ENCODE data around the gene NCS1.

The NCS1 gene

DNA sequence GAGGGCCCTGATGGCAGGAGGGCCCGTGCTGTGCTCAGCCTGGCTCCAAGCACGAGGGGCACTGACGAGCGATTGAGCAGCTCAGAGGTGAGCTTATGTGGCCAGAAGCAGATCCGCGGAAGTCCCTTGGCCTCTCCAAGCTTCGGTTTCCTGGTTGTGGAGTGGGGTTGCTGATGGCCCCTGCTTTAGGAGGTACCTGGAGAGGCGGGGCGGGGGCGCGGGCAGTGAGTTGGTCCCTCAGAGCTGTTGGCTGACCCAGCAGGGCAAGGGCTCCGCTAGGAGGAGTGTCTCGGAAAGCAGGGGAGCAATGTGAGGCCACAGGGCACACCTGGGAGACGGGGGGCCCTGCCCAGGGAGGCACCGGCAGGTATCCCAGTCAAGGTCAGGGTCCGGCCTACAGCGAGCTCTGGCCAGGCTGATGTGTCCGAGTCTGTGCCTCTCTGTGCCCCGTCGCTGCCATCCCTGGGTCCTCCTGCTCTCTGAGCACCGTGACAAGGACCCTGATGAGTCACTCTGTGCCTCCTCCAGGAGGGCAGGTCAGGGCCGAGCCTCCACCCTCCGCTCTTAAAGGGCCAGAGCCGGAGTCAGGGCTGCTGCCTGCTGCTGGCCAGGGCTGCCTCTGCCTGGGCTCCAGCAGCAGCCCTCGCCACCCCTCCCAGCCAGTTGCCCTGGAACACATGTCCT, 14.8 kb downstream of the NCS1 start:
- H3K4me3 Mint-ChIP-seq = peak overlapping the region in 1 of 3 experiments; percentile 41
- H3K27ac Mint-ChIP-seq = peak overlapping the region in 1 of 3 experiments; percentile 94
- H3K27me3 Mint-ChIP-seq (ENCODE audit: low read depth) = no peaks in the 10 kb centered on the region
- no peaks in the 10 kb centered on the region for H3K36me3 Mint-ChIP-seq (ENCODE audit: low read depth)
- no peaks in the 10 kb centered on the region for H3K9me3 Mint-ChIP-seq
- peaks cover 50% of the 10 kb centered on the region for H3K4me1 Mint-ChIP-seq
- TF ChIP-seq, protein P1, sequence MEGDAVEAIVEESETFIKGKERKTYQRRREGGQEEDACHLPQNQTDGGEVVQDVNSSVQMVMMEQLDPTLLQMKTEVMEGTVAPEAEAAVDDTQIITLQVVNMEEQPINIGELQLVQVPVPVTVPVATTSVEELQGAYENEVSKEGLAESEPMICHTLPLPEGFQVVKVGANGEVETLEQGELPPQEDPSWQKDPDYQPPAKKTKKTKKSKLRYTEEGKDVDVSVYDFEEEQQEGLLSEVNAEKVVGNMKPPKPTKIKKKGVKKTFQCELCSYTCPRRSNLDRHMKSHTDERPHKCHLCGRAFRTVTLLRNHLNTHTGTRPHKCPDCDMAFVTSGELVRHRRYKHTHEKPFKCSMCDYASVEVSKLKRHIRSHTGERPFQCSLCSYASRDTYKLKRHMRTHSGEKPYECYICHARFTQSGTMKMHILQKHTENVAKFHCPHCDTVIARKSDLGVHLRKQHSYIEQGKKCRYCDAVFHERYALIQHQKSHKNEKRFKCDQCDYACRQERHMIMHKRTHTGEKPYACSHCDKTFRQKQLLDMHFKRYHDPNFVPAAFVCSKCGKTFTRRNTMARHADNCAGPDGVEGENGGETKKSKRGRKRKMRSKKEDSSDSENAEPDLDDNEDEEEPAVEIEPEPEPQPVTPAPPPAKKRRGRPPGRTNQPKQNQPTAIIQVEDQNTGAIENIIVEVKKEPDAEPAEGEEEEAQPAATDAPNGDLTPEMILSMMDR (IDR thresholded peaks at IDR 0.05; ENCODE audit: unreplicated experiment in 3 of 3) = no peak

DNA sequence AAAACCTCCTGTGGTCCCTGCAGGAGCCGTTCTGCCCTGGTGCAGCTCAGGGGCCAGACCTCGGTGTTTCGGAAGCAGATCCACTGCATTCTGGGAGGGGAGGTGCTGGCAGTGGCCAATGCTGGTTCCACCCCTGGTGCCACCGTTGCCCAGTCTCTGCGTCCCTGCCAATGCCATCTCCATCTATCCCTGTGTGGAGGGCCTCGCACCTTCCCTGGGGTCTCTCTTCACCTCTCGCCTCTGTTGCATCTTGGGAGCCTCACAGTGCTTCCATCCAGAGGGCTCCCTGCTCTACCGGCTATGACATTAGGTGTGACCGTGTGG, 15.3 kb downstream of the NCS1 start:
- Mint-ChIP-seq H3K9me3 (no peaks in the 10 kb centered on the region), H3K27me3 (ENCODE audit: low read depth) (no peaks in the 10 kb centered on the region), H3K4me3 (peak overlapping the region; percentile 33 to 57 (median 45)), H3K27ac (peak overlapping the region; percentile 59 to 87 (median 84)), H3K4me1 (peaks cover 55% of the 10 kb centered on the region), H3K36me3 (ENCODE audit: low read depth) (no peaks in the 10 kb centered on the region)
- TF ChIP-seq, protein P1 (IDR thresholded peaks at IDR 0.05; ENCODE audit: unreplicated experiment in 3 of 3) = no peak

DNA sequence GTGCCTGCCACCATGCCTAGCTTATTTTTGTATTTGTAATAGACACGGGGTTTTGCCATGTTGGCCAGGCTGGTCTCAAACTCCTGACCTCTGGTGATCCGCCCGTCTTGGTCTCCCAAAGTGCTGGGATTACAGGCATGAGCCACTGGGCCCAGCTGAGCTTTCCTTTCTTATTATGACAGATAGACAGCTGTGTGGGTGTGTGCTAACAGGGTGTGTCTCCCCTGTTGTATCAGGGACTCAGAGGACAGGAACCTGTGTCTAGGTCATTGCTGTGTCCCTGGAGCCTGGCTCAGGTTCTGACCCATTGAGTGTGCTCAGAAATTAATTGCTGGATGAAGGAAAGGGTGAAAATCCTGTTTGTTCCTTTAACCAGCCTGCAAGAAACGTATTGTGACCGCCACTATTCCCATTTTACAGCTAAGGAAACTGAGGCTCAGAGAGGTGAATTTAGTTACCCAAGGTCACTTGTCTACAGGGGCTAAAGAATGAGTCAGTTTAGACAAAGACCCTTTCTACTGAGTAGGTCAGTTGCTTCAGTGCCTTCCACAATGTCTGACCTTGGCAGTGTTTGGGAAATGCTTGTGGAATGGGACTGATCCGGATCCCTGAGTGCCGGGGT, 16.8 kb downstream of the NCS1 start:
- Mint-ChIP-seq H3K36me3 (ENCODE audit: low read depth) (no peaks in the 10 kb centered on the region), H3K9me3 (no peaks in the 10 kb centered on the region), H3K4me3 (no peak overlapping the region), H3K27ac (no peak overlapping the region), H3K27me3 (ENCODE audit: low read depth) (peaks cover 7% of the 10 kb centered on the region), H3K4me1 (peaks cover 58% of the 10 kb centered on the region)
- TF ChIP-seq, protein P1 (IDR thresholded peaks at IDR 0.05; ENCODE audit: unreplicated experiment in 3 of 3) = no peak

DNA sequence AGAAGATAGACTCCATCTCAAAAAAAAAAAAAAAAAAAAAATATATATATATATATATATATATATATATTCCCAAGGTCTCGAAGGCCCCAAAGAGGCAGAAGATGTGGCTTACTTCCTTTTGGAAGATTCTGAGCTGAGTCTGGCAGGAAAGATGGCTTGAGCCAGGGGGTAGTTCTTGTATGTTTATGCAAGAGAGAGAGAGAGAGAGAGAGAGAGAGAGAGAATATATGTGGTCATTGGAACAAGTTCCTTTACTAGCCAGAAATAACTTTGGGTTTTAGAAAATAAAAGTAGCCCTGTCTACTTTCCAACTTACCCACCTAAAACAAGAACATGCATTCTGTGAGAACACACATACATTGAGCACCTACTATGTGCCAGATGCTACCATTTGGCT, 17.6 kb downstream of the NCS1 start:
- TF ChIP-seq, protein P1 (IDR thresholded peaks at IDR 0.05; ENCODE audit: unreplicated experiment in 3 of 3) = no peak
- Mint-ChIP-seq H3K27me3 (ENCODE audit: low read depth) (peaks cover 7% of the 10 kb centered on the region), H3K27ac (peak overlapping the region in 2 of 3 experiments; percentile 48 to 61), H3K36me3 (ENCODE audit: low read depth) (no peaks in the 10 kb centered on the region), H3K9me3 (no peaks in the 10 kb centered on the region), H3K4me3 (no peak overlapping the region), H3K4me1 (peaks cover 66% of the 10 kb centered on the region)

DNA sequence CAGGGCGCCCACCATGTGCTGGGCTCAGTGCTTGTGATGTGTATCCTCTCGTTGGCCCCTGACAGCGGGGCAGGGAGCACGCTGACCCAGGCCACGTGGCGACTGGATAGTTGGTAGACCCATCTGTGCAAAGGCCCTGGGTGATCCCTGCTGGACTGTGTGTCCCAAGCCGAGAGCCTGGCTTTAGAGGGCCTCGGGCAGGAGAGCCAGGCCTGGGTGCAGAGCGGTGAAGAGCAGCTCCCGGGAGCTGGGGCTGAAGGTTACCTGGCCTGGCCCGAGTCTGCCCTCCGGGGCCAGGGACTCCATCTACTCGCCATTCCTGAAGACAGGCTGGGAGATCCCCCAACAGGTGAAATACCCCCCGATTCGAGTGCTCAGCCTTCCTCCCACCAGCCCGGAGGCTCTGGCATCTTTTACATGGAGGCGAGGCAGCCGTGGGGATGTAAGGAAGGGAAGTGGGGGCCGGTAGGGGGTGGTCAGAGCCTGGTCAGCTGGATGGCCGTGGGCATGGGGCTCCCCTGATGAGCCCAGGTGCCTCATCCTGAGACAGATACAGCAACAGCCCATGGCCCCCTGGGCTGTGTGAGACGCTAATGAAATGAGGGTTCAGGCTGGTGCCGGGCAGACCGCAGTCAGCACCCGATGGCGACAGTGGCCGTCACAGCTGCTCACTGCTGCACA, 19.0 kb downstream of the NCS1 start:
- H3K27me3 Mint-ChIP-seq (ENCODE audit: low read depth) = peaks cover 7% of the 10 kb centered on the region
- no peak overlapping the region for H3K4me3 Mint-ChIP-seq
- H3K9me3 Mint-ChIP-seq = no peaks in the 10 kb centered on the region
- TF ChIP-seq, protein P1 (IDR thresholded peaks at IDR 0.05; ENCODE audit: unreplicated experiment in 3 of 3) = no peak
- no peaks in the 10 kb centered on the region for H3K36me3 Mint-ChIP-seq (ENCODE audit: low read depth)
- H3K27ac Mint-ChIP-seq = no peak overlapping the region
- peaks cover 55% of the 10 kb centered on the region for H3K4me1 Mint-ChIP-seq
